Panc1 (cell line): ENCODE measurements around the gene TRIM28. TPM values are rescaled to one million over a fixed set of nuclear protein-coding genes. Genes with fewer than 3 reads are reported as not detected.
A peak's percentile ranks its signal among the peaks of the same experiment; 100 is the strongest.

Experiments
- ATAC-seq: fragments of 200-7000 bp; cut with Tn5 transposase; 2 replicates; pipeline ENCODE4 v1.9.1; 2020; ENCODE audit warnings: mild to moderate bottlenecking, moderate library complexity
- BruUV-seq: library from RNA; stranded (reverse); fragments of 400-500 nt; replicated peaks from 2 replicates; lab custom pipeline; 2021; lab: Mats Ljungman, UMichigan
- CTCF ChIA-PET: fragments of 300-600 bp; sonication (Branson Sonifier 250); formaldehyde crosslinking; loops from one replicate; lab custom pipeline; 2022; ENCODE audit warnings: antibody characterized with exemption; lab: Charles Lee
- POLR2A ChIA-PET: fragments of 300-600 bp; sonication (Branson Sonifier 250); formaldehyde crosslinking; loops from one replicate; lab custom pipeline; 2022; ENCODE audit warnings: antibody characterized with exemption; lab: Charles Lee
- DNase-seq: peaks from one replicate; pipeline ENCODE4 v3.0.0-alpha.2; 2010; ENCODE audit warnings: low read depth, low spot score
- H3K27ac ChIP-seq: 2 replicates; pipeline ENCODE4 v1.5.1; 2011; ENCODE audit warnings: mild to moderate bottlenecking, low read length, inconsistent platforms
- H3K27me3 ChIP-seq: fragments of 200-500 bp; sonication (Bioruptor generic); 2 replicates; pipeline ENCODE4 v1.6.0; 2014; ENCODE audit warnings: low read length, inconsistent platforms; ENCODE audit not compliant: control insufficient read depth, insufficient read depth
- H3K36me3 ChIP-seq: fragments of 200-500 bp; sonication (Bioruptor generic); 2 replicates; pipeline ENCODE4 v1.5.1; 2014; ENCODE audit warnings: inconsistent platforms, mild to moderate bottlenecking, low read length, moderate library complexity; ENCODE audit not compliant: control insufficient read depth, insufficient read depth
- H3K4me1 ChIP-seq: 2 replicates; pipeline ENCODE4 v1.5.1; 2011; ENCODE audit warnings: inconsistent platforms, mild to moderate bottlenecking, low read length, moderate library complexity; ENCODE audit not compliant: control insufficient read depth, insufficient read depth
- H3K4me3 ChIP-seq, 2 experiments: 2 replicates each; pipeline ENCODE4 v1.5.1; 2011 to 2012; ENCODE audit warnings: low read depth in 2 of 2, low read length in 2 of 2, mild to moderate bottlenecking in 2 of 2, inconsistent platforms in 1 of 2, moderate library complexity in 1 of 2
- H3K9me3 ChIP-seq: fragments of 200-500 bp; sonication (Bioruptor generic); 2 replicates; pipeline ENCODE4 v1.5.1; 2014; ENCODE audit warnings: low read depth, mild to moderate bottlenecking, inconsistent platforms, low read length, moderate library complexity; ENCODE audit not compliant: control insufficient read depth, insufficient read depth
- CTCF ChIP-seq: fragments of 450-650 bp; IDR thresholded peaks from 2 replicates; pipeline ENCODE4 v1.5.1; 2017; ENCODE audit warnings: mild to moderate bottlenecking
- POLR2AphosphoS5 ChIP-seq: IDR thresholded peaks from 2 replicates; pipeline ENCODE4 v1.6.1; 2012; ENCODE audit warnings: mild to moderate bottlenecking, low read depth, low read length, moderate library complexity
- REST ChIP-seq, 2 experiments: IDR thresholded peaks; 2 replicates each; pipeline ENCODE4 v1.6.1; 2011 to 2012; ENCODE audit warnings: low read depth in 2 of 2, control low read depth in 1 of 2, low read length in 1 of 2, mild to moderate bottlenecking in 1 of 2, moderate library complexity in 1 of 2; ENCODE audit not compliant: insufficient read depth in 1 of 2
- SIN3A ChIP-seq: IDR thresholded peaks from 2 replicates; pipeline ENCODE4 v1.6.1; 2012; ENCODE audit warnings: low read depth, mild to moderate bottlenecking, low read length, moderate library complexity, borderline replicate concordance; ENCODE audit not compliant: insufficient read depth
- TCF7L2 ChIP-seq: IDR thresholded peaks from 2 replicates; pipeline ENCODE4 v1.6.1; 2011; ENCODE audit warnings: mild to moderate bottlenecking, low read depth, low read length, inconsistent platforms
- in situ Hi-C: cut with HindIII; loops from 2 replicates; pipeline ENCODE4 v1.10.0; 2016; ENCODE audit warnings: low sequenced_read_pairs, low pct_unique_long_range_greater_than_20kb
- intact Hi-C: fragments of 100-400 bp; cut with micrococcal nuclease; formaldehyde crosslinking; loops from one replicate; pipeline ENCODE4 v1.10.0; 2022; ENCODE audit not compliant: unreplicated experiment
- total RNA-seq: library from RNA; stranded (reverse); gene quantifications from one replicate; pipeline ENCODE4 v1.2.1, GENCODE V29; 2021; ENCODE audit not compliant: unreplicated experiment

The TRIM28 gene
- total RNA-seq, 1 experiment from 2014 or later = 767 TPM

- H3K27ac ChIP-seq = peak overlapping the region; percentile 29
- H3K27me3 ChIP-seq = no peaks in the 10 kb centered on the region
- ChIA-PET CTCF (interaction anchor here (0.6 to 1.2 kb wide), 2 partner anchors 61 to 163 kb away, joined by 4 to 8 read pairs; partner anchors contain the start of gene ZBTB45), POLR2A (no interaction called here)
- intact Hi-C loops (no loop called here), in situ Hi-C loops (no loop called here)
- TF ChIP-seq TCF7L2 = peak; percentile 62; the same call in 1 of the 2 replicates
- no peak; a peak in 1 of 4 replicates for TF ChIP-seq REST (IDR thresholded peaks at IDR 0.05; ENCODE audit: insufficient read depth in 1 of 2, low read depth in 2 of 2, low read length in 1 of 2)
- TF ChIP-seq POLR2AphosphoS5 = peak; percentile 53; the same call in 1 of the 2 replicates
- TF ChIP-seq CTCF = peak; percentile 100
- no peak for TF ChIP-seq SIN3A
- BruUV-seq = no TSS peak
- H3K4me3 ChIP-seq = no peak overlapping the region
- H3K9me3 ChIP-seq = no peaks in the 10 kb centered on the region
- H3K4me1 ChIP-seq = peaks cover 6% of the 10 kb centered on the region
- DNase-seq (peak; percentile 85), ATAC-seq (peak; percentile 93)
- H3K36me3 ChIP-seq = no peaks in the 10 kb centered on the region
Observed at GRCh38 chr19:58581227-58582141, 37.6 kb downstream of the TRIM28 start.

GRCh38 chr19:58582985-58583384, 39.1 kb downstream of the TRIM28 start:
- Histone ChIP-seq H3K36me3 (no peaks in the 10 kb centered on the region), H3K27ac (no peak overlapping the region), H3K27me3 (no peaks in the 10 kb centered on the region), H3K4me3 (no peak overlapping the region), H3K9me3 (no peaks in the 10 kb centered on the region), H3K4me1 (peaks cover 6% of the 10 kb centered on the region)
- ChIA-PET CTCF (no interaction called here), POLR2A (no interaction called here)
- BruUV-seq = no TSS peak
- in situ Hi-C loops = no loop called here
- TF ChIP-seq CTCF (no peak), POLR2AphosphoS5 (no peak), REST (IDR thresholded peaks at IDR 0.05; ENCODE audit: insufficient read depth in 1 of 2, low read depth in 2 of 2, low read length in 1 of 2) (no peak), TCF7L2 (no peak), SIN3A (no peak)
- intact Hi-C loops = no loop called here
- ATAC-seq (no peak), DNase-seq (no peak)
